NCI-H187 treated with DMSO at 0.1 percent for 48 hours (cell line): Measurements from ENCODE around the gene TTC27.
A peak's percentile ranks its signal among the peaks of the same experiment; 100 is the strongest.
"Not testable (repeated sequence)": the region's sequence is repeated elsewhere in the genome, so short reads cannot be mapped to it uniquely, and the experiment has no call there.

Source experiments
- DNase-seq: peaks from one replicate; lab custom pipeline; 2025; lab: John Stamatoyannopoulos, UW

TTC27 gene

DNA sequence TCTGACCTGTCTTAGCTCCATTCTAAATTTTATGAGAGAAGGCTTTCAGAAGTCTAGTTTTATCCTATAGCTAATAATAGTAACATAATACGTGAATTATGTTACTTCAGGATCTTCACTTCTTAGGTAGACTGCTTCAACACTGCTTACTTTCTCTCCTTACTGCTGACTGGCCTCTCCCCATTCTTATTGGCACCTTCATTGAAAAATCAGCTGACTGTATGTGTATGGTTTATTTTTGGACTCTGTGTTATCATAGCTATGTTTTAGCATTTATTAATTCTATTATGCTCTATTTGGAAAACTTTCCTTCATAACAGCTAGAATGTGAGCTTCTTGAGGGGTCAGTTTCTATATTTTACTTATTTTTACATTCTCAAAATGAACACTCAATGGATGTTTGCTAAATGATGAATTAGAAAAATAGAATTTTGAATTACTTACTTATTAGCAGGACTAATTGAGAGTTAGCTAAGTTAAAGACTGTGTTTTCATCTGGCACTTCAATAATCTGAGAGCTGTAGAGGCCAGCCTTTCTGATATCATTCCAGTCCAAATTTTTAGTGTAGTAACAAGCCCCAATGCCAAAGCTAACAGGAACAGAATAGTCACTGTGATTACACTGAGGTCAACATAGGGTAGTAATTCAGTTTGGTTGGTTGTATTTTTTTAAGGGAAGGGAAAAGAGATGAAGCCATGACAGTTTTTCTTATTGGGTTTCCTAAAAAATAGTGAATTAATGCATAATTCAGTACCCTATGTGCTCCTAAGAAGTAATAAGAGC is 92.3 kb downstream of the TTC27 start:
- DNase-seq, result no peak

DNA sequence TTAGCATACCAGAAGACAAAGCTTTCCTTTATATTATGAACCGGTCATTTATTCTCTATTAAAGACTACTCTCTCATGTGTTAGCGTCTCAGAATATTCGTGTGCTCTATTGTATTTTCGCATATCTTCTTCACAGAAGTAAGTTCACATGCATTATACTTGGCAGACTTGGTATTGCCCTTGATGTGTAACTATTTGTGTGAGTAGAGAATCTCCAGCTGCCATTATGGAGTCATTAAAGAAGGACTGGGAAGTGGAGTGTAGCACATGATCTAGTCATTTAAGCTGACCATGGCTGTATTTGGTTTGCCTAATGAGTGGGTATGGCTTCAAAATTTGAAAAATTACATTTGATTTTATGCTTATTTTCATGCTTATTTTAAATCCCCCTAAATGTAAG is 92.9 kb downstream of the TTC27 start:
- DNase-seq, result no peak

DNA sequence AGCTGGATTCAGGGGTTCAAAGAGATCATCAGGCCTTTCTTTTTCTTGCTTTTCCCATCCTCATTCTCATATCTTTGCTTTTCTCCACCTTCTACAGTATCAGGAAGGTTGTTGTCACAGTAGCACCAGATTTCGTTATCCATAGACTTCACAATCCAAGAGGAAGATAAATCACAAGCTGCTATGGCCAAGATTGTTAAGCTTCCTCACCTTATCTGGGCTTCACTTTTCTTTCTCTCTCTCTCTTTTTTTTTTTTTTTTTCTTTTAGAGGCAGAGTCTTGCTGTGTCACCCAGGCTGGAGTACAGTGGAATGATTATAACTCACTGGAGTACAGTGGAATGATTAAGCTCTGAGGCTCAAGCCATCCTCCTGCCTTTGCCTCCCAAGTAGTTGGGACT is 93.5 kb downstream of the TTC27 start:
- no peak for DNase-seq

DNA sequence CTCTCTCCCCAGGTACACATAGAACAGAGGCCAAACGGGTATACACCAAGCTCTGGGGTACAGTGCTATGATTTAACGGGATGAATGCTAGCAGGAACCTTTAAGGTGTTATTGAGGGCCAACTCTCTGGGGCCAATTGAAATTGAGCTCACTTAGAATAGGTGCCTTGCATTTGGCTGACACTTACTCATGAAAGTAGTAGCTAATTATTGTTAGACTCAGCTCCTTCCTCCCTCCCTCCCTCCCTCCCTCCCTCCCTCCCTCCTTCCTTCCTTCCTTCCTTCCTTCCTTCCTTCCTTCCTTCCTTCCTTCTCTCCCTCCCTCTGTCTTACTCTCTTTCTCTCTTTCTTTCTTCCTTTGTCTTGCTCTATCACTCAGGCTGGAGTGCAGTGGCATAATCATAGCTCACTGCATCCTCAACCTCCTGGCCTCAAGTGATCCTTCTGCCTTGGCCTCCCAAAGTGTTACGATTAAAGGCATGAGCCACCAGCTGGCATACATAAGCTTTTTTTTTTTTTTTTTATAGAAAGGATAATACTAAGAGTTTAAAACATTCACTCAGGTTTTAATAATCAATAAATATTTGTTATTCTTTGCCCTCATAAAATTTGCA is 95.7 kb downstream of the TTC27 start:
- DNase-seq, result no peak

DNA sequence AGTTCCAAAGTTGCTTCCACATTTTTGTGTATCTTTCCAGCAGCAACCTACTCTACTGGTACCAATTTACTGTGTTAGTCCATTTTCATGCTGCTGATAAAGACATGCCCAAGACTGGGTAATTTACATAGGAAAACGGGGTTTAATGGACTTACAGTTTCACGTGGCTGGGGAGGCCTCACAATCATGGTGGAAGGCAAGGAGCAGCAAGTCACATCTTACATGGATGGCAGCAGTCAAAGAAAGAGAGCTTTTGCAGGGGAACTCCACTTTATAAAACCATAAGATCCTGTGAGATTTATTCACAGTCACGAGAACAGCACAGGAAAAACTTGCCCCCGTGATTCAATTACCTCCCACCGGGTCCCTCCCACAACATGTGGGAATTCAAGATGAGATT is 98.8 kb downstream of the TTC27 start:
- DNase-seq, result not testable (repeated sequence)

DNA sequence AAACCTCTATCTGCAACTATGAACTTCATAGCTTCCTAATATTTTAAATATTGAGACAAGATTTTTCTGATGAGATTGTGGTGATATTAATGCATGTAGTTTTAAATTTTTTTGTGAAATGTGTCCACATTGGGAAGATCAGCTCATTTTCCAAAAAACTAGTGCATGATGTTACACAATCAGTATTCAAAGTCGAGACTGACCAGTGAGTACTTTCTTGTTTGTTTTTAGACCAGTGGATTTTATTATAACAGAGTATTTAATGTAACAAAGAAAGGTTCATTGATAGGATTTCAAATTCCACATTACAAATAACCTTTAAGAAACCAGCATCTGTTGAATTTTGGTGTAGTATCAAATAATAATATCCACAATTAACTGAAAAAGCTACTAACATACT is 99.3 kb downstream of the TTC27 start:
- DNase-seq, result no peak

DNA sequence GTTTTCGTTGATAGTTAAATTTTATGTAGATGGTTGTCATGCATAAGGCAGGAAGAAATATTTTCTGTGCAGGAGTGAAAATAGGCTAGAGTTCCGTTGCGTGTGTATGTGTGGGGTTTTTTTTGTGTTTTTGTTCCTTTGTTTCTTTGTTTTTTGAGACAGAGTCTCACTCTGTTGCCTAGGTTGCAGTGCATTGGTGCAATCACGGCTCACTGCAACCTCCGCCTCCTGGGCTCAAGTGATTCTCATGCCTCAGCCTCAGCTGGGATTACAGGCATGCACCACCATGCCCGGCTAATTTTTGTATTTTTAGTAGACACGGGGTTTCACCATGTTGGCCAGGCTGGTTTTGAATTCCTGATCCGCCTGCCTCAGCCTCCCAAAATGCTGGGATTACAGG is 103.1 kb downstream of the TTC27 start:
- not testable (repeated sequence) for DNase-seq

DNA sequence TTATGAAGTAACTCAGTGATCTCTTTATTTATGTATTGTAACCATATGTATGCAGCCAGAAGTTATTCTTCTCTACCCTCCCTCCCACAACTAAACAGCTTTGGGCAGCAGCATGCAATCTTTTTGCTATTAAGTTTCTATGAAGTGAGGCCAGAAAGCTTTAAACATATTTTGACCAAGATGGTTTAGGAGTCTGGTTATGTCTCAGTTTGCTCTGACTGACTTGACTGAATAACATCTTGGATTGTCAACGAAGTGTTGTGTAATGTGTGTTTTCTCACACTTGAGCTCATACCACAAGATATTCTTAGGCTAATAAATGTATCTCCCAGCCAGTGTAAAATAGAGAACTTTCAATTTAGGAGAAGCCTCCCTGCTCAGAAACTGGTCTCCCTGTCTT is 104.3 kb downstream of the TTC27 start:
- DNase-seq, result no peak

DNA sequence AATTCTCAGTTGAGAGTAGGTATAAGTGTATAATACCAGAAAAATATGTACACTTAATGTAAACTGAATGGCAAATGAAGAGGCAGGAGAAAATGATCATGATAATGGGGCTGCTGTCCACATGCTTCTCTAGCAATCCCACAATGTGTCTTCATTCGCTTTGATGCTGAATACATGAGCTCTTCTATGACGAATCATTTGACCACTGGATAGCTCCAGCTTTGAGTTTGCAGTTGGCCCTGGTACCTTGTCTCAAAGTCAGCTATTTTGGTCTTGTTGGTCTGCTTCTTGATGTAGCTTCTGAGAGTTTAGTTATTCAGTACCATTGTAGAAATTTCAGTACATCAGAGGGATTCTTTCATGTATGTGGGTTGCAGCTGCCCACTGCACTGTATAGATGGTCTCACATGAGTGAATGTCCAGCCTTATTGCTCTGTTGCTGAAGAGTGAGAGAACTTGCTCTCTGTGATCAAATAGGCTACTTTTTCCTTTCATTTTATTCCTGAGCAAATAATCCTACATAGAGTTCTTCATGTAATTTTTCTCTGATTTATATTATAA is 105.1 kb downstream of the TTC27 start:
- no peak for DNase-seq

DNA sequence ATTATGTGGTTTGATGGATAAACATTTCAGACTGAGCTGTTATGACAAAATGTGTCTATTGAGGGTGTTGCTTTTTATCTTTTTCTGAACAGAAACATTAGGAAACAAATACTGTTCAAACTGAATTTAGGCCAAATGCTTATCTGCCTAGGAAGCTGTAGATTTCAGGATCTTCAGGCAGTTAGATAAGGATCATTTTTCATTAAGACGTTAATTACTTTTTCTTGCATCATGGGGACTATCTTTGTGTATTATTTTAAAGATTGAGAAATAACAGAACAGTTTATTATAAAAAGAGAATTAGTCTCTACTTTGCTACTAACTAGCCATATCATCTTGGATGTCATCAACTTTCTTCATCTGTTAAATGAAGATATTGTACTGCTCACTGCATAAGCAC is 107.5 kb downstream of the TTC27 start:
- no peak for DNase-seq

DNA sequence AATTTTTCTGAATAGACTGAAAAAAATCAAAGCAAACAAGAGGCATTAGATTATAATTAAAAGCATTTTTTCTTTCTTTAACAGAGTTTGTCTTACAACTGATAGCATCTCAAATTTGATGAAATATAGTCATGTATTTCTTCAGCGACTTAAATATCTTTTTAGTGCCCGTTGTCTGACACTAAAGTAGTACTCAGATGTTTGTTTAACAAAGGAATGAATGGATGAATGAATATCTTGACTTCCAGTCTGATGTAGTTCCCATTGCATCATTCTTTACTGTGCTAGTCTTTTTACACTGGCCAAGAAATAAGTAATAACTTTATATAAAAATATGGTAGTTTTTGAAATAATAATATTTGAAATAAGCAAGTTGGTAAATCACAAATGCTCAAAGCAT is 111.1 kb downstream of the TTC27 start:
- DNase-seq, result no peak

DNA sequence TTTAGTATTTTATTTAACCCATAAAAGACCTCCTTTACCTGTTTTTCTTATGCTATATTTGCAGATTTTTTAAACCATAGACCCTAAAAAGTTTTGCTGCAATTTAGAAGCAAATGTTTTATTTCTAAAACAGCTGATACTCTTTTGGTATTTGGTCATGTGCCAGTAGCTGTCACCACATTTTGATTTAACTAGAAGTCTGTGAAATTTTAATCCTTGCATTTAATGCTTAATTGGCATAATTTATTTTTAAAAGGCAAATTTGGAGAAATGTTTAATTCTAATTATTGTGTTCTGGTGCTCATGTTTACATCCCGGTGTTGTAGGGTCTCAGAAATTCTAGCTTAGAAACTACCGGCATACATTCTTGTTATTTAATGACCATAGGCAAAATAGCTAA is 111.8 kb downstream of the TTC27 start:
- DNase-seq, result no peak

DNA sequence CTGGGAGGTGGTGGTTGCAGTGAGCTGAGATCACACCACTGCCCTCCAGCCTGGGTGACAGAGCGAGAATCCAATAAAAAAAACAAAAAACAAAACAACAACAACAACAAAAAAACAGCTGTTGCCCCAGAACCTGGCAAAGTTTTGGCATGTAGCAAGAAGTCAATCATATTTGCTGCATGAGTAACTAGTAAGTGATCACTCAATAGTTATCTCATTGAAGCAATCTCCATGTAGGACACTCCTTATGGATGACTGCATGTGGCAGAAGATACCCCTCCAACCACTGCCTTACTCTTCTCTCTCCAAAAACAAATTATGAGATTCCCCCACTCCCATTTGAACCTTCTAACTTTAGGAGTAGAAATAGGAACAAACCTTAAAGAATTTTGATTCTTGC is 113.7 kb downstream of the TTC27 start:
- no peak for DNase-seq

DNA sequence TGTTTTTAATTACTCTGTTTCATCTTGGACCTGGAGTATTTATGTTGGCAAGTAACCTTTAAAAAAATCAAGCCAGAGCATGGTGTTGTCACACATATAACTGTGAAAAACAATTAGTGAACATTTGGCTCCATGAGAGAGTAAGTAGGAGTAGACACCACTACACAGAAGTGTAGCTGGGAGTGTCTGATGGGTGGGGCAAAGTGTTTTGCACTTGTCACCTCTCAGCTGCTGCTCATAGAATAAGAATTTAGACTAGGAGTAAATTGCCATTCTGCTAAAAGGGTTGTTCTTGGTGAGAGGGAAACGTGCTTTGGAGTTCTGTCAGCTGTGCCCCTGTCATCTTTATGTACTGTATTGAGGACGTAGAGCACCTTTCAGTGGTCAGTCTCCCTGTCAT is 114.5 kb downstream of the TTC27 start:
- DNase-seq, result peak; percentile 51

DNA sequence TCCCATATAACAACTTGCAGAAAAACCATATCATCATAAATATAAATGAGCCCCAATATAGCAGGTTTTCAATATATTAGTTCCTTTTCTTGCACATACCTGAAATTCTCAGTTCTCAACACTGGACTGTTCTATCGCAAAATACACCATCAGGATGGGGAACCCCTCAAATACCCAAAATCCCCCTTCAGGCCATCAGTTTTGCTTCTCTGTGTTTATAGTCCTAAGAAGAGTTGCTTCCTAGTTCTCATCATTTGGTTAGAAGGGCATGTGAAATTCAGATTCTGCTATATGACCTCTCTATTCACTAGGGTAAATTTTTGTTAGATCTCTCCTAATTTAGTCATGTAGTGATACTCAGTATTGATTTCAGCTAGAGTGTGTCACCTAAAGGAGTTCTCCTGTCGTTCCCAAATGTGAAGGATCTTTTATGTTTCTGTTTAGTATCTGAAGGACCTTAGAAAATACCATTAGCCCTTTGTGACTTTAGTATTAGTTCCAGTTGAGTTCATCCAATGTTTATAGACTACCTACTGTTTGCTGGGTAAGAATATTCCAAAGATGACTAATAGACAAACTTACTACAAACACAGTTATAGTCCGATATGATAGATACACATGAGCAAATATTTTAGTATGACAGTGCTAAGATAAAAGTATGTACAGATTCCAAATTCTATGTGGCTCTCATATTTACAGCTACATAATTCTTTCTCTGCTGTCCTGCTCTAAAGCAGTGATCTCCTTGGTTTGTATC is 115.8 kb downstream of the TTC27 start:
- peak; percentile 7 for DNase-seq

DNA sequence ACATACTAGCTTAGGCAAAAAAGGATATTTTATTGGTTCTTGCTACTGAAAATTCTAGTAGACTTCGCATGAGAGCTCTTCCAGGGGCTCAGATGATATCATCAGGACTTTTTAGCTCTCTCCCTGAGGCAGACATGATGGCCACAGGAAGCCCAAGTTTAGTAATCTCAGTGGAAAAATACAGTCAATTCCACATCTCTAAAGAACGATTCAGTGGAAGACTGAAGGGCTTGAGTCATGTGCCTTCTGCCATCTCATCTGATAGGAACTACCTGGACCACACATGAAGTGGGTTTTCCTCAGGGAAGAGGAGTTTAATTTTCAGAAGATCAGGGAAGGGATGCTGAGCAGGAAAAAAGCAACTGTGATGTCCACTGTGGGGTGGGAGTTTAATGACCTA is 117.3 kb downstream of the TTC27 start:
- DNase-seq, result no peak

DNA sequence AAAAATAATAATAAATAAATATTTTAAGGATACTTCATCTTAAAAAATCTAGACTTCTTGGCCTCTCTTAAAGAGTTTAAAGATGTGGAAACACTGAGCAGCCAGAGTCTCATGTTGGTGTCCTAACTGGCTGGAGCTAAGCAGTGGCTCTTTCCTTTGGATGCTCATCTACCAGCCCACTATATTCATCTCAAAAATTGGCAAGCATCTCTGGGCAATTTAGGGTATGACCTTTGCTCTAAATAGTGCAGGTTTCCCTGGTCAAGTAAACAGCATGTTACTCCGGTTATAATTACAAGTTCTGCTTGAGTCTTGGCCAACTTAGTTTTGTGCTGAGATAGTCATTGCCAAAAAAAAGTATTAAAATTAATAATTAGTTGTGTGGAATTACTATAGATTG is 117.8 kb downstream of the TTC27 start:
- DNase-seq, result no peak

DNA sequence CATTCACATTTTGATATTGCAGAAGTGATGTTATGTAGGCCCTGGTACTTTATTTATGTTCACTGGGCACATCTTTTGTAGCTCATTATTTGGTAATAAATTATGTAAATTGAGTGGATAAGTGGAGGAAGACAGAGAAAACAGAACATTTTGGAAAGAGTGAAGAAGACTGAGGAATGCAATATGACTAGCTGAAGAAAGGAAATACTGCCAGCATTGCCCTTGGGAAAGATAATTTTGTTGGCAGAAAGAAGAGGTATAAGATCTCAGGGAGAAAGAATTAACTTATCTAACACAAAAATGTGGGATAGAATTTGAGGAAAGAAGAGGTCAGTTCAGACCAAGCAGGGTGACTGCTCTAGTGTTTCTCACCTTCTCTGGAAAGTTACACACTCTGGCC is 118.8 kb downstream of the TTC27 start:
- DNase-seq, result no peak

DNA sequence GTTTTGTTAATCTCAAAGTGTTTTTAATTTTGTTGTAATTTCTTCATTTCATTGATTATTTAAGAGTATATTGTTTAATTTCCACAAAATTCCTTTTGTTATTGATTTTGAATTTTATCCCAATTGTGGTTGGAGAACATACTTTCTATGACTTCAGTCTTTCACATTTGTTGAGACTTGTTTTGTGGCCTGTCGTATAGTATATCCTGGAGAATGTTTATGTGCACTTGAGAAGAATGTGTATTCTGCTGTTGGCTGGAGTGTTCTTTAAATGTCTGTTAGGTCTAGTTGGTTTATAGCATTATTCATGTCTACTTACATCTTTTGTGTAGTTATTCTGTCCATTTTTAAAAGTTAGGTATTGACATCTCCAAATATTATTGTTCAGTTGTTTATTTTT is 120.3 kb downstream of the TTC27 start:
- no peak for DNase-seq

DNA sequence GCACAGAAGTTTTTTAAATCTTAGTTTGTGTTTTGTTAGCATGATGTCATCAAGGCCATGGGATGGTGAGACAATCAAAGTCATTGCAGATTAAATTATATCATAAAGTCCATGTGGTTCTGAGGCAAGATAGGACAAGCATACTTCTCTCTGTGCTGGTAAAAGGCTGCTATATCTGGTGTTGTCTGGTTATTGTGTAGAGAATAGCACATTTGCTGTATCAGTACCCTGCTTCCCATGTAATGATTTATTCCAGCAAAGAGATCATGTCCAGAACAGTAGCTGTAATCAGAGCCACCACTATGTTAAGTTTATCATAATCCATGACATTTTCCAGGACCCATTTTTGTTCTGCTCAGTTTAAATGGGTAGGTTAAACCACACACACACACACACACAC is 123.0 kb downstream of the TTC27 start:
- no peak for DNase-seq

DNA sequence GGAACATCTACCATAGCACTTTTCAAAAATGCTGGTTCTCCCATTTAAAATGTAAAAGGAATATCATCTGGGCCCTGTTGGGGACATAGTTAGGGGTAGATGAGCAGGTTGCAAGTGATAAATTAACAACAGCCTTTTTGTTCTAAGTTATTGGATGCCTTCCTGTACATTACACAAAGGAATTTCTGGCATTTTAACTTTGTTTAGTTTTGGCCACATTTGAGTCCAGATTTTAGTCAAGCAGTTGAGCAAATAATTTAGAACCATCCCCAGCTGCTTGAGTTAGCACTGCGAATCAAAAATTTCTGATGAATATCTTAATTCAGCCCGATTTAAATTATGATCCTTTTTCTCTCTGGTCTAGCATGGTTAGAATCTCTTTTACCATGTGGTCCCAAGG is 124.4 kb downstream of the TTC27 start:
- DNase-seq, result no peak

DNA sequence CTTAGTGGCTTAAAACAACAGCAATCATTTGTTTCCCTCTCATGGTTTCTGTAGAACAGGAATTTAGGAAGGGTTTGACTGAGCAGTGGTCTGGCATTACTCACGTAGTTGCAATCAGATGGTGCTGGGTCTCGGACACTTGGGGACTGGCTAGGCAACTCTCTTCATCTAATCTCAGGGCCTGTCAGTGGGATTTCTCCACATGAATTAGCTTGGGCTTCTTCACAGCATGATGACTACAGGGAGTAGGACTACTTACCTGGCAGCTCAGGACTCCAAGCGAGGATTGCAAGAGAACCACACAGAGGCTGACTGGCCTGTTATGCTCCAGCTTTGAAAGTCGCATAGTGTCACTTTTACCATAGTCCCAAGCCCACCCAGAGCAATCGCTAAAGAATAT is 125.1 kb downstream of the TTC27 start:
- no peak for DNase-seq

DNA sequence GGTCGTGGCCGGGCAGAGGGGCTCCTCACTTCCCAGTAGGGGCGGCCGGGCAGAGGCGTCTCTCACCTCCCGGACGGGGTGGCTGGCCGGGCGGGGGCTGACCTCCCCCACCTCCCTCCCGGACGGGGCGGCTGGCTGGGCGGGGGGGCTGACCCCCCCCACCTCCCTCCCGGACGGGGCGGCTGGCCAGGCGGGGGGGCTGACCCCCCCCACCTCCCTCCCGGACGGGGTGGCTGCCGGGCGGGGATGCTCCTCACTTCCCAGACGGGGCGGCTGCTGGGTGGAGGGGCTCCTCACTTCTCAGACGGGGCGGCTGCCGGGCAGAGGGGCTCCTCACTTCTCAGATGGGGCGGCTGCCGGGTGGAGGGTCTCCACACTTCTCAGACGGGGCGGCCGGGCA is 126.8 kb downstream of the TTC27 start:
- not testable (repeated sequence) for DNase-seq
